SU-DHL-6 (cell line): Measurements from ENCODE around the gene C2CD4C.

ENCODE experiments used
- CTCF ChIP-seq: fragments of 200-600 bp; sonication (generic); IDR thresholded peaks from one replicate; pipeline ENCODE4 v1.5.1; 2017; ENCODE audit warnings: antibody characterized with exemption, mild to moderate bottlenecking, low read length, moderate library complexity; ENCODE audit not compliant: insufficient read depth, poor library complexity, severe bottlenecking
- EZH2phosphoT487 ChIP-seq: fragments of 200-600 bp; sonication (generic), shearing (Covaris generic); conservative IDR thresholded peaks from 2 replicates; pipeline ENCODE4 v1.6.1; 2018; ENCODE audit warnings: mild to moderate bottlenecking, antibody characterized with exemption, low read length, moderate library complexity, mixed read lengths

GRCh38 chr19:447064-447426 is 38.1 kb upstream of the C2CD4C start:
- TF ChIP-seq CTCF, result no peak
- no peak for TF ChIP-seq EZH2phosphoT487
